Epithelial cell of esophagus (primary cell): ENCODE results near the gene TMEM229A.
"Not testable (repeated sequence)": the region's sequence is repeated elsewhere in the genome, so short reads cannot be mapped to it uniquely, and the experiment has no call there.

ENCODE experiments used
- DNase-seq: peaks from one replicate; pipeline ENCODE4 v3.0.0; 2010; ENCODE audit warnings: low read depth
- H3K4me3 ChIP-seq: 2 replicates; pipeline ENCODE4 v1.5.1; 2011; ENCODE audit warnings: mild to moderate bottlenecking, low read length, control low read depth
- TF ChIP-seq, protein P1 (sequence below): IDR thresholded peaks from 2 replicates; pipeline ENCODE4 v1.5.1; 2011; ENCODE audit warnings: low read depth, mild to moderate bottlenecking, low read length, control low read depth, inconsistent platforms; ENCODE audit not compliant: insufficient read depth; ENCODE audit errors: missing control alignments

TMEM229A gene

GRCh38 chr7:124022551-124022950 lies 10.3 kb downstream of the TMEM229A start:
- H3K4me3 ChIP-seq: no peak overlapping the region
- peak; percentile 28 for DNase-seq
- TF ChIP-seq, protein P1, sequence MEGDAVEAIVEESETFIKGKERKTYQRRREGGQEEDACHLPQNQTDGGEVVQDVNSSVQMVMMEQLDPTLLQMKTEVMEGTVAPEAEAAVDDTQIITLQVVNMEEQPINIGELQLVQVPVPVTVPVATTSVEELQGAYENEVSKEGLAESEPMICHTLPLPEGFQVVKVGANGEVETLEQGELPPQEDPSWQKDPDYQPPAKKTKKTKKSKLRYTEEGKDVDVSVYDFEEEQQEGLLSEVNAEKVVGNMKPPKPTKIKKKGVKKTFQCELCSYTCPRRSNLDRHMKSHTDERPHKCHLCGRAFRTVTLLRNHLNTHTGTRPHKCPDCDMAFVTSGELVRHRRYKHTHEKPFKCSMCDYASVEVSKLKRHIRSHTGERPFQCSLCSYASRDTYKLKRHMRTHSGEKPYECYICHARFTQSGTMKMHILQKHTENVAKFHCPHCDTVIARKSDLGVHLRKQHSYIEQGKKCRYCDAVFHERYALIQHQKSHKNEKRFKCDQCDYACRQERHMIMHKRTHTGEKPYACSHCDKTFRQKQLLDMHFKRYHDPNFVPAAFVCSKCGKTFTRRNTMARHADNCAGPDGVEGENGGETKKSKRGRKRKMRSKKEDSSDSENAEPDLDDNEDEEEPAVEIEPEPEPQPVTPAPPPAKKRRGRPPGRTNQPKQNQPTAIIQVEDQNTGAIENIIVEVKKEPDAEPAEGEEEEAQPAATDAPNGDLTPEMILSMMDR: no peak

DNA sequence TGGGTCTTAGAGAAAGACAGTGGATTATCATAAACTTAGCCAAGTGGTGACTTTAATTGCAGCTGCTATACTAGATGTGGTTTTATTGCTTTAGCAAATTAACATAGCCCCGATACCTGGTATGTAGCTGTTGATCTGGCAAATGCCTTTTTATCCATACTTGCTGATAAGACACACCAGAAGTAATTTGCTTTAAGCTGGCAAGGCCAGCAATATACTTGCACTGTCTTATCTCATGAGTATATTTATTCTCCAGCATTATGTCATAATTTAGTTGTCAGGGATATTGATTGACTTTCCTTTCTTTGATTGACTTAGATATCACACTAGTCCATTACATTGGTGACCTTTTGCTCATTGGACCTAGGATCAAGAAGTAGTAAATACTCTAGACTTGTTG lies 12.8 kb downstream of the TMEM229A start:
- H3K4me3 ChIP-seq: no peak overlapping the region
- TF ChIP-seq, protein P1: no peak
- DNase-seq: no peak

- H3K4me3 ChIP-seq: no peak overlapping the region
- TF ChIP-seq, protein P1: no peak
- DNase-seq: no peak
Measured at GRCh38 chr7:124013306-124013705, 19.6 kb downstream of the TMEM229A start.

- no peak overlapping the region for H3K4me3 ChIP-seq
- TF ChIP-seq, protein P1: no peak
- no peak for DNase-seq
Measured at GRCh38 chr7:124012864-124013263, 20.0 kb downstream of the TMEM229A start.

GRCh38 chr7:124009321-124009720 lies 23.5 kb downstream of the TMEM229A start:
- H3K4me3 ChIP-seq: no peak overlapping the region
- no peak for DNase-seq
- TF ChIP-seq, protein P1: no peak

GRCh38 chr7:124008296-124008695 lies 24.6 kb downstream of the TMEM229A start:
- DNase-seq, H3K4me3 ChIP-seq: not testable (repeated sequence)

DNA sequence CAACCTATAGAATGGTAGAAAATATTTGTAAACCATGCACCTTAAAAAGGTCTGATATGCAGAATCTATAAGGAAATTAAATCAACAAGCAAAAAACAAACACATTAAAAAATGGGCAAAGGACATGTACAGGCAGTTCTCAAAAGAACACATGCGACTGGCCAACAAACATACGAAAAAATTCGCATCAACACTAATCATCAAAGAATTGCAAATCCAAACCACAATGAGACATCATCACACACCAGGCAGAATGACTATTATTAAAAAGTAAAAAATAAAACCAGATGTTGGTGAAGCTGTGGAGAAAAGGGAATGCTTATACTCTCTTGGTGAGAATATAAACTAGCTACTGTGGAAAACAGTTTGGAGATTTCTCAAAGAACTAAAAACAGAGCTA lies 33.2 kb downstream of the TMEM229A start:
- H3K4me3 ChIP-seq: no peak overlapping the region
- TF ChIP-seq, protein P1: no peak
- peak; percentile 62 for DNase-seq
